ENCODE data around the gene PIP4K2A. TPM values are rescaled to one million over a fixed set of nuclear protein-coding genes. Genes with fewer than 3 reads are reported as not detected.

The PIP4K2A gene
- total and polyA plus RNA-seq, 2 of the 8 experiments (the other 6 are each of a cell fraction or from before 2014, with no cell fraction given), result 19.0 to 60.9 TPM

GRCh38 chr10:22647244-22647643, 67.1 kb downstream of the PIP4K2A start (continued):
- TF ChIP-seq CHD7 (IDR thresholded peaks at IDR 0.05; ENCODE audit: insufficient replicate concordance, low read length), result no peak
- no peak for TF ChIP-seq USF2 (IDR thresholded peaks at IDR 0.05; ENCODE audit: low read length)
- TF ChIP-seq TBP (IDR thresholded peaks at IDR 0.05; ENCODE audit: low read depth, low read length), result no peak
- TF ChIP-seq RXRA (IDR thresholded peaks at IDR 0.05; ENCODE audit: insufficient read depth, low read depth, low read length), result no peak
- no peak for TF ChIP-seq SIX5 (IDR thresholded peaks at IDR 0.05; ENCODE audit: low read depth, low read length)

Measured in H1 (cell line).